Measurements from ENCODE around the gene DGKG.

DNA sequence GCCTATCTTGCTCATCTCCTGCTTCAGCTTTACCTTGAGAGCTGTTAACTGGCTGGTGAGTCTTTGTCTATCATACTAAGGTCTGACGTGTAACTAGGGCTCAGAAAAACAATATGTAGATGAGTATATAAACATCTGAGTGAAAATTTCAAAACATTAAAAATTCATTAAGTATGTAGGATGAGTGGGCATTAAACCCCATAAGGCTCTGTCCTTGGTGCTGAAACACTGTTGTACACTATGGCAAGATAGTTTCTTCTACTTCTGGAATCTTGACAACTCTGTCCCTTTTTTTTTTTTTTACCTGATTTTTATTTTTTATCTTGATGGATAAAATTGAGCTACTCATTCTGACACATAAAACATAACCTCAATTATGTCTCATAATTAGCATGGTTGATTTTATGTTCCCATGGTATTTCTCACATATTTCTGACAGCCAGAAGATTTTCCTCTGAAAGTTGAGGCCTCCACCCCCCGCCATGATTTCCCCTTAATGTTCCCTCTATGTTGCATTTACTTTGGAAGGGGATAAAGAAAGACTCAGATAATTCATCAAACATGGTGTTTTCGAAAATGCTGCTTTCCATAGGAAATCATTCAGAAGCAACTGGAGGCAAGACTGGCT lies 54.3 kb downstream of the DGKG start:
- TF ChIP-seq POLR2AphosphoS5 (IDR thresholded peaks at IDR 0.05), result no peak
- TF ChIP-seq, protein P1, sequence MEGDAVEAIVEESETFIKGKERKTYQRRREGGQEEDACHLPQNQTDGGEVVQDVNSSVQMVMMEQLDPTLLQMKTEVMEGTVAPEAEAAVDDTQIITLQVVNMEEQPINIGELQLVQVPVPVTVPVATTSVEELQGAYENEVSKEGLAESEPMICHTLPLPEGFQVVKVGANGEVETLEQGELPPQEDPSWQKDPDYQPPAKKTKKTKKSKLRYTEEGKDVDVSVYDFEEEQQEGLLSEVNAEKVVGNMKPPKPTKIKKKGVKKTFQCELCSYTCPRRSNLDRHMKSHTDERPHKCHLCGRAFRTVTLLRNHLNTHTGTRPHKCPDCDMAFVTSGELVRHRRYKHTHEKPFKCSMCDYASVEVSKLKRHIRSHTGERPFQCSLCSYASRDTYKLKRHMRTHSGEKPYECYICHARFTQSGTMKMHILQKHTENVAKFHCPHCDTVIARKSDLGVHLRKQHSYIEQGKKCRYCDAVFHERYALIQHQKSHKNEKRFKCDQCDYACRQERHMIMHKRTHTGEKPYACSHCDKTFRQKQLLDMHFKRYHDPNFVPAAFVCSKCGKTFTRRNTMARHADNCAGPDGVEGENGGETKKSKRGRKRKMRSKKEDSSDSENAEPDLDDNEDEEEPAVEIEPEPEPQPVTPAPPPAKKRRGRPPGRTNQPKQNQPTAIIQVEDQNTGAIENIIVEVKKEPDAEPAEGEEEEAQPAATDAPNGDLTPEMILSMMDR (IDR thresholded peaks at IDR 0.05), result no peak

Measured in breast epithelium (tissue), 3 donors.